ENCODE results near the gene ENPP7. TPM values are rescaled to one million over a fixed set of nuclear protein-coding genes. Genes with fewer than 3 reads are reported as not detected.
"Not testable (repeated sequence)": the region's sequence is repeated elsewhere in the genome, so short reads cannot be mapped to it uniquely, and the experiment has no call there.

The ENPP7 gene
- total RNA-seq, 4 donors from 2014 or later, result not detected

DNA sequence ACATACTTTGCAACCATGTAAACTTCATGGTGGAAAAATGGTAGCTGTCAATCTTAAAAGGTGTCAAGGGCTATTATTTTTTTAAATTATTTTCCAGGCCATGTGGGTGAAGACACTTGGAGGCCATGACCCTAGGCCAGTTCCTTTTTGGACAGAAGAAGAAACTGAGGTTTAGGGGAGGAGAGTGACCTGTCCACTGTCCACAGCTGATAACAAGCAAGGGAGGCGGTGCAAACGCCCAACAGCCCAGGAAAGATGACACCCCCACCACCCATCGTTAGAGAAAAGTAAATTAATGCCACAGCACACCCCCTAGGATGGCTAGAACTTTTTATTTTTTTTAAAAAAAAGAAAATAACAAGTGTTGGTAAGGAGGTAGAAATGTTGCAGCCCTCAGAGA is 19.2 kb downstream of the ENPP7 start:
- TF ChIP-seq POLR2A (IDR thresholded peaks at IDR 0.05) (no peak), CTCF (IDR thresholded peaks at IDR 0.05 in 4 of 5, conservative IDR thresholded peaks at IDR 0.05 in 1 of 5) (no peak)
- peaks cover 67 to 85% (median 75%) of the 10 kb centered on the region in 3 donors for H3K27me3 ChIP-seq
- ATAC-seq (no peak), DNase-seq (no peak)
- in situ Hi-C loops (cut with MboI; ENCODE audit: low sequenced_read_pairs in 4 of 4), result no loop called here
- no peak overlapping the region for H3K27ac ChIP-seq
- H3K4me3 ChIP-seq, result no peak overlapping the region
- H3K9me3 ChIP-seq, result no peaks in the 10 kb centered on the region
- no peaks in the 10 kb centered on the region for H3K36me3 ChIP-seq
- H3K4me1 ChIP-seq, result no peaks in the 10 kb centered on the region
- intact Hi-C loops (cut with DNase I; ENCODE audit: low total_unique reads), result no loop called here

- Histone ChIP-seq H3K27me3 (peaks cover 67 to 81% (median 69%) of the 10 kb centered on the region in 3 donors), H3K4me1 (no peaks in the 10 kb centered on the region), H3K27ac (no peak overlapping the region), H3K36me3 (no peaks in the 10 kb centered on the region), H3K9me3 (no peaks in the 10 kb centered on the region), H3K4me3 (no peak overlapping the region)
- in situ Hi-C loops (cut with MboI; ENCODE audit: low sequenced_read_pairs in 4 of 4) (no loop called here), intact Hi-C loops (cut with DNase I; ENCODE audit: low total_unique reads) (no loop called here)
- no peak for TF ChIP-seq CTCF (IDR thresholded peaks at IDR 0.05 in 4 of 5, conservative IDR thresholded peaks at IDR 0.05 in 1 of 5)
- TF ChIP-seq POLR2A (IDR thresholded peaks at IDR 0.05), result no peak
- ATAC-seq (no peak), DNase-seq (no peak)
Observed at GRCh38 chr17:79750650-79751545, 20.2 kb downstream of the ENPP7 start.

DNA sequence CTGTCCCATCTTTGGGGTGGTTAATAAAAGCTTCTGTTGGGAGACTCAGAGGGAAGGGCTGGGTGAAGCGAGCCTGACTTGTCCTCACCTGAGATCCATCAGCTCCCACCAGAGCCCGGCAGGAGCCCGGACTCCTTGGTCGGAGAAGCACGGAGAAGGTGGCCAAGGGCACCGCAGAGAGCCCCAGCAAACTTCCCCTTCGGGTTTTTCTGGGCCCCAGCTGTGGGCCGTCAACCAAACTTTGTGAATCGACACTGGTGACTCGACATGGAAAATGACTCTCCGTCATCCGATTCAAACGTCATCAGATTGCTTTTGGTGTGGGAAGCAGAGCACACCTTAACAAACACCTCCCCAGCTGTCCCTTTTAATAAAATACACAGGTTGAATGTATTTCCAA is 21.4 kb downstream of the ENPP7 start:
- no peak overlapping the region for H3K4me3 ChIP-seq
- DNase-seq (no peak), ATAC-seq (no peak)
- intact Hi-C loops (cut with DNase I; ENCODE audit: low total_unique reads), result no loop called here
- peaks cover 58 to 72% (median 63%) of the 10 kb centered on the region in 3 donors for H3K27me3 ChIP-seq
- no peaks in the 10 kb centered on the region for H3K36me3 ChIP-seq
- no peak for TF ChIP-seq POLR2A (IDR thresholded peaks at IDR 0.05)
- no peak for TF ChIP-seq CTCF (IDR thresholded peaks at IDR 0.05 in 4 of 5, conservative IDR thresholded peaks at IDR 0.05 in 1 of 5)
- no peaks in the 10 kb centered on the region for H3K4me1 ChIP-seq
- in situ Hi-C loops (cut with MboI; ENCODE audit: low sequenced_read_pairs in 4 of 4), result no loop called here
- no peaks in the 10 kb centered on the region for H3K9me3 ChIP-seq
- H3K27ac ChIP-seq, result no peak overlapping the region

DNA sequence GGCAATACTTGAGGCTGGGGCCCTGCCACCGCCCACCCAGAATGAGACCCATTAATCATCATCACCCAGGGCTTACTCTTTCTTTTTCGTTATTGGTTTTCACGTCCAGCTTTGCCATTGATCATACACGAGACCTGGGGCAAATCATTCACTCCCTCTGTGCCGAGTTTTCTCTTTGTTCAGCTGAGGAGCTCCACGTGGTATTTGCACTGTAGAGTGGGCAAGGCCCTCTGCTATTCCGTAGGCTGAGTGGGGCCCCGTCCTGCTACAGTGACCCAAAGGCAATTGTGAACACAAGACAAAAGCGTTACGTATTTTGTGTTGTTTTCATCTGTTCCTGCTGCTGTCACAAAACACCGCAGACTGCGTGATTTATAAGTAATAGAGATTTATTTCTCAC is 23.6 kb downstream of the ENPP7 start:
- peaks cover 43 to 55% (median 46%) of the 10 kb centered on the region in 3 donors for H3K27me3 ChIP-seq
- TF ChIP-seq CTCF (IDR thresholded peaks at IDR 0.05 in 4 of 5, conservative IDR thresholded peaks at IDR 0.05 in 1 of 5), result no peak
- no peak for TF ChIP-seq POLR2A (IDR thresholded peaks at IDR 0.05)
- DNase-seq (no peak), ATAC-seq (no peak)
- H3K9me3 ChIP-seq, result no peaks in the 10 kb centered on the region
- no peaks in the 10 kb centered on the region for H3K36me3 ChIP-seq
- intact Hi-C loops (cut with DNase I; ENCODE audit: low total_unique reads), result no loop called here
- in situ Hi-C loops (cut with MboI; ENCODE audit: low sequenced_read_pairs in 4 of 4), result no loop called here
- no peaks in the 10 kb centered on the region for H3K4me1 ChIP-seq
- no peak overlapping the region for H3K27ac ChIP-seq
- no peak overlapping the region for H3K4me3 ChIP-seq

DNA sequence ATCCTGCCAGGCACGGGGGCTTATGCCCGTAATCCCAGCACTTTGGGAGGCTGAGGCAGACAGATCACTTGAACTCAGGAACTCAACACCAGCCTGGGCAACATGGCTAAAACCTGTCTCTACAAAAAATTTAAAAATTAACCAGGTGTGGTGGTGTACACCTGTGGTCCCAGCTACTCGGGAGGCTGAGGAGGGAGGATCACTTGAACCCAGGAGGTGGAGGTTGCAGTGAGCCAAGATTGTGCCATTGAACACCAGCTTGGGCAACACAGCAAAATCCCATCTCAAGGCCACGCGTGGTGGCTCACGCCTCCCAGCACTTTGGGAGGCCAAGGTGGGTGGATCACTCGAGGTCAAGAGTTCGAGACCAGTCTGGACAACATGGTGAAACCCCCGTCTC is 24.2 kb downstream of the ENPP7 start:
- H3K9me3 ChIP-seq; in situ Hi-C loops (cut with MboI; ENCODE audit: low sequenced_read_pairs in 4 of 4); intact Hi-C loops (cut with DNase I; ENCODE audit: low total_unique reads); H3K4me3 ChIP-seq; DNase-seq; H3K36me3 ChIP-seq; ATAC-seq; H3K27ac ChIP-seq; H3K4me1 ChIP-seq: not testable (repeated sequence)
- peaks cover 38 to 50% (median 40%) of the 10 kb centered on the region in 3 donors for H3K27me3 ChIP-seq
